ENCODE data around the gene KPNA2. TPM values are rescaled to one million over a fixed set of nuclear protein-coding genes. Genes with fewer than 3 reads are reported as not detected.

Gene KPNA2
- total and polyA plus RNA-seq, 10 of the 15 experiments (the other 5 are each of a cell fraction or from before 2014, with no cell fraction given) = 202 to 731 (median 283) TPM

DNA sequence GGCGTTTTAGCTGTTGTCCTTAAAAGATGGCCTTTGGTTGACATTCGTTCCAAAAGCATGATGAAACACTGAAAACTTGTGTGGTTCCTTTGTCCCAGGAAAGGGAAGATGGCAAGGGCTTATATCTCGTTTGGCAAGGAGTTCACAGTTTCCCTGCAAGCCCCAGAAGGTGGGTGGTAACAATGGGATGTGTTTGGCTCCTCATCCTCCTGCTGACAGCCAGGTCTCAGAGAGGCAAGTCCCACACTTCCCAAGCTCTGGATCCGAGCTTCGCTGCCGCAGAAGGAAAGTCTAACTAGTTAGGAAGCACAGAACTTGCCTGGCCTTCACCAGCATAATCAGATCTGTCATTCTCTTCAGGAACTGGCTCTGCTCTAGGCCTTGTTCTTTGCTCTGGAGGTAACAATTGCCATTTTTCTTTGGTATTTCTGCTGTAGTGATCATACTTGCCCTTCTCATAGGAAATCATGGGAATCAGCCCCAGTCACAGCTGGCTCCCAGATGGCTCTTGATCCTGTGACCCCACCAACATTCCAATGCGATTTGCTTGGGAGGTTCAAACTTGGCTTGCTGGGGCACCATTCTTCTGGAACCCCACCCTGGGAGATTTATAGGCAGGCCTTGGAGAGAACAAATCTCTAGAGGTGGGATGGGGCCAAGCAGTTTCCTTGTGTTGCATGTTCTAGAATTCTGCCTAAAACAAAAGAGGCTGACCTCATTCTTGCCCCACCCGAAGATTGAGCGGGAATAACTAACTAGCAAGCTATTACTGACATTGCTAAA lies 17.9 kb downstream of the KPNA2 start:
- ChIA-PET RAD21 (ENCODE audit: unreplicated experiment) (no interaction called here), CTCF (interaction anchor here (0.6 to 1.2 kb wide), 2 partner anchors 147 to 243 kb away, joined by 3 to 4 read pairs; no protein-coding TSS in a partner anchor), POLR2A (no interaction called here), SMC1A (ENCODE audit: uncharacterized antibody, unreplicated experiment) (interaction anchor here (0.6 to 1.0 kb wide), 2 partner anchors 8 to 207 kb away, joined by 3 read pairs; no protein-coding TSS in a partner anchor)
- Histone ChIP-seq H3K4me1 (ENCODE audit: control insufficient read depth, insufficient read depth, low read length) (no peaks in the 10 kb centered on the region), H3K27me3 (replicated peaks in 1 of 2; ENCODE audit: control insufficient read depth in 2 of 2, insufficient read depth in 2 of 2, low read length in 1 of 2) (no peaks in the 10 kb centered on the region), H3K4me2 (ENCODE audit: control insufficient read depth, insufficient read depth) (no peak overlapping the region), H3K4me3 (no peak overlapping the region), H2AFZ (ENCODE audit: control insufficient read depth, low read depth, low read length) (no peak overlapping the region), H3K27ac (ENCODE audit: control insufficient read depth, insufficient read depth) (no peak overlapping the region), H4K20me1 (ENCODE audit: control insufficient read depth, insufficient read depth) (no peaks in the 10 kb centered on the region), H3K79me2 (ENCODE audit: control insufficient read depth, insufficient read depth, low read length) (no peaks in the 10 kb centered on the region), H3K36me3 (ENCODE audit: control insufficient read depth in 2 of 2, insufficient read depth in 2 of 2, low read length in 1 of 2) (no peaks in the 10 kb centered on the region), H3K9ac (ENCODE audit: control insufficient read depth, insufficient read depth, low read length) (no peak overlapping the region), H3K9me3 (replicated peaks; ENCODE audit: control insufficient read depth, insufficient read depth, low read length) (no peaks in the 10 kb centered on the region)
- no peak for ATAC-seq
- 70% methylated on average over 9 of the region's 9 CpGs for WGBS (ENCODE audit: insufficient coverage, insufficient replicate concordance, low lambda C conversion rate, missing lambda C conversion rate)
- intact Hi-C loops (cut with micrococcal nuclease; ENCODE audit: unreplicated experiment) = no loop called here
- no TSS peak for BruUV-seq (replicated peaks)
- DNase-seq (ENCODE audit: low read depth, low spot score) = no peak
- FAIRE-seq = no peak
- in situ Hi-C loops (cut with MboI) = no loop called here
- no peak for TF ChIP-seq PML (IDR thresholded peaks at IDR 0.05; ENCODE audit: low read length)
- no peak for TF ChIP-seq BHLHE40 (IDR thresholded peaks at IDR 0.05; ENCODE audit: borderline replicate concordance in 1 of 2, low read depth in 2 of 2, low read length in 1 of 2)
- TF ChIP-seq GABPA (IDR thresholded peaks at IDR 0.05; ENCODE audit: low read depth) = no peak
- TF ChIP-seq NR2C2 (IDR thresholded peaks at IDR 0.05; ENCODE audit: borderline replicate concordance, control insufficient read depth, insufficient read length, low read depth) = no peak
- TF ChIP-seq MEF2B (IDR thresholded peaks at IDR 0.05; ENCODE audit: partially characterized antibody, poor library complexity, severe bottlenecking) = no peak
- TF ChIP-seq PAX5 (IDR thresholded peaks at IDR 0.05; ENCODE audit: borderline replicate concordance, low read depth, low read length) = no peak
- no peak for TF ChIP-seq DPF2 (IDR thresholded peaks at IDR 0.05)
- TF ChIP-seq, protein P1, sequence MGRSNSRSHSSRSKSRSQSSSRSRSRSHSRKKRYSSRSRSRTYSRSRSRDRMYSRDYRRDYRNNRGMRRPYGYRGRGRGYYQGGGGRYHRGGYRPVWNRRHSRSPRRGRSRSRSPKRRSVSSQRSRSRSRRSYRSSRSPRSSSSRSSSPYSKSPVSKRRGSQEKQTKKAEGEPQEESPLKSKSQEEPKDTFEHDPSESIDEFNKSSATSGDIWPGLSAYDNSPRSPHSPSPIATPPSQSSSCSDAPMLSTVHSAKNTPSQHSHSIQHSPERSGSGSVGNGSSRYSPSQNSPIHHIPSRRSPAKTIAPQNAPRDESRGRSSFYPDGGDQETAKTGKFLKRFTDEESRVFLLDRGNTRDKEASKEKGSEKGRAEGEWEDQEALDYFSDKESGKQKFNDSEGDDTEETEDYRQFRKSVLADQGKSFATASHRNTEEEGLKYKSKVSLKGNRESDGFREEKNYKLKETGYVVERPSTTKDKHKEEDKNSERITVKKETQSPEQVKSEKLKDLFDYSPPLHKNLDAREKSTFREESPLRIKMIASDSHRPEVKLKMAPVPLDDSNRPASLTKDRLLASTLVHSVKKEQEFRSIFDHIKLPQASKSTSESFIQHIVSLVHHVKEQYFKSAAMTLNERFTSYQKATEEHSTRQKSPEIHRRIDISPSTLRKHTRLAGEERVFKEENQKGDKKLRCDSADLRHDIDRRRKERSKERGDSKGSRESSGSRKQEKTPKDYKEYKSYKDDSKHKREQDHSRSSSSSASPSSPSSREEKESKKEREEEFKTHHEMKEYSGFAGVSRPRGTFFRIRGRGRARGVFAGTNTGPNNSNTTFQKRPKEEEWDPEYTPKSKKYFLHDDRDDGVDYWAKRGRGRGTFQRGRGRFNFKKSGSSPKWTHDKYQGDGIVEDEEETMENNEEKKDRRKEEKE (IDR thresholded peaks at IDR 0.05) = no peak
- no peak for TF ChIP-seq CREB1 (IDR thresholded peaks at IDR 0.05; ENCODE audit: low read depth)
- TF ChIP-seq ZNF274 (IDR thresholded peaks at IDR 0.05; ENCODE audit: insufficient read depth, insufficient read length) = no peak
- TF ChIP-seq EP300 (IDR thresholded peaks at IDR 0.05; ENCODE audit: borderline replicate concordance in 1 of 2, control insufficient read depth in 1 of 2, low read depth in 2 of 2, low read length in 2 of 2) = no peak
- no peak for TF ChIP-seq TCF7 (IDR thresholded peaks at IDR 0.05; ENCODE audit: borderline replicate concordance)
- no peak for TF ChIP-seq RUNX3 (IDR thresholded peaks at IDR 0.05; ENCODE audit: low read length)
- no peak for TF ChIP-seq ASH2L (IDR thresholded peaks at IDR 0.05; ENCODE audit: borderline replicate concordance, low read depth)
- TF ChIP-seq, protein P2, sequence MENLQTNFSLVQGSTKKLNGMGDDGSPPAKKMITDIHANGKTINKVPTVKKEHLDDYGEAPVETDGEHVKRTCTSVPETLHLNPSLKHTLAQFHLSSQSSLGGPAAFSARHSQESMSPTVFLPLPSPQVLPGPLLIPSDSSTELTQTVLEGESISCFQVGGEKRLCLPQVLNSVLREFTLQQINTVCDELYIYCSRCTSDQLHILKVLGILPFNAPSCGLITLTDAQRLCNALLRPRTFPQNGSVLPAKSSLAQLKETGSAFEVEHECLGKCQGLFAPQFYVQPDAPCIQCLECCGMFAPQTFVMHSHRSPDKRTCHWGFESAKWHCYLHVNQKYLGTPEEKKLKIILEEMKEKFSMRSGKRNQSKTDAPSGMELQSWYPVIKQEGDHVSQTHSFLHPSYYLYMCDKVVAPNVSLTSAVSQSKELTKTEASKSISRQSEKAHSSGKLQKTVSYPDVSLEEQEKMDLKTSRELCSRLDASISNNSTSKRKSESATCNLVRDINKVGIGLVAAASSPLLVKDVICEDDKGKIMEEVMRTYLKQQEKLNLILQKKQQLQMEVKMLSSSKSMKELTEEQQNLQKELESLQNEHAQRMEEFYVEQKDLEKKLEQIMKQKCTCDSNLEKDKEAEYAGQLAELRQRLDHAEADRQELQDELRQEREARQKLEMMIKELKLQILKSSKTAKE (IDR thresholded peaks at IDR 0.05; ENCODE audit: low read depth, poor library complexity, severe bottlenecking) = no peak
- TF ChIP-seq, protein P3, sequence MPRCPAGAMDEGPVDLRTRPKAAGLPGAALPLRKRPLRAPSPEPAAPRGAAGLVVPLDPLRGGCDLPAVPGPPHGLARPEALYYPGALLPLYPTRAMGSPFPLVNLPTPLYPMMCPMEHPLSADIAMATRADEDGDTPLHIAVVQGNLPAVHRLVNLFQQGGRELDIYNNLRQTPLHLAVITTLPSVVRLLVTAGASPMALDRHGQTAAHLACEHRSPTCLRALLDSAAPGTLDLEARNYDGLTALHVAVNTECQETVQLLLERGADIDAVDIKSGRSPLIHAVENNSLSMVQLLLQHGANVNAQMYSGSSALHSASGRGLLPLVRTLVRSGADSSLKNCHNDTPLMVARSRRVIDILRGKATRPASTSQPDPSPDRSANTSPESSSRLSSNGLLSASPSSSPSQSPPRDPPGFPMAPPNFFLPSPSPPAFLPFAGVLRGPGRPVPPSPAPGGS (IDR thresholded peaks at IDR 0.05; ENCODE audit: borderline replicate concordance, insufficient read depth, low read depth, low read length, poor library complexity, severe bottlenecking) = no peak
- no peak for TF ChIP-seq NFYA (IDR thresholded peaks at IDR 0.05; ENCODE audit: borderline replicate concordance, low read depth, low read length)

Data from GM12878 (cell line).